IMR-90 (cell line): ENCODE results near the gene IVL. TPM values are rescaled to one million over a fixed set of nuclear protein-coding genes. Genes with fewer than 3 reads are reported as not detected.

Experiments used
- ATAC-seq: fragments of 200-7000 bp; cut with Tn5 transposase; 2 replicates; pipeline ENCODE4 v1.9.1; 2020; ENCODE audit warnings: low read depth, mild to moderate bottlenecking, moderate library complexity
- BruUV-seq: library from RNA; stranded (reverse); fragments of 400-500 nt; replicated peaks from 2 replicates; lab custom pipeline; 2021; lab: Mats Ljungman, UMichigan
- CTCF ChIA-PET: fragments of 300-600 bp; formaldehyde crosslinking; extraction: SDS; loops from one replicate; lab custom pipeline; 2021; ENCODE audit warnings: antibody characterized with exemption; lab: Yijun Ruan, JAX
- POLR2A ChIA-PET: fragments of 300-600 bp; sonication (Branson Sonifier 250); formaldehyde crosslinking; loops from one replicate; lab custom pipeline; 2022; ENCODE audit warnings: antibody characterized with exemption; ENCODE audit not compliant: unreplicated experiment; lab: Charles Lee
- DNase-seq: peaks from one replicate; pipeline ENCODE4 v3.0.0; 2013
- H2AFZ ChIP-seq: replicated peaks from 2 replicates; pipeline ENCODE3; 2013; ENCODE audit warnings: low read length, mild to moderate bottlenecking; ENCODE audit not compliant: poor library complexity
- H2AK5ac ChIP-seq: 2 replicates; pipeline ENCODE4 v1.6.1; 2013; ENCODE audit warnings: low read depth, low read length, inconsistent platforms
- H2AK9ac ChIP-seq: replicated peaks from 2 replicates; pipeline ENCODE3; 2013; ENCODE audit warnings: mild to moderate bottlenecking, low read depth, low read length, moderate library complexity; ENCODE audit not compliant: poor library complexity
- H2BK120ac ChIP-seq: 2 replicates; pipeline ENCODE4 v1.6.1; 2013; ENCODE audit warnings: low read depth, low read length, inconsistent platforms
- H2BK15ac ChIP-seq: 3 replicates; pipeline ENCODE4 v1.6.1; 2013; ENCODE audit warnings: low read depth, low read length, inconsistent platforms
- H2BK20ac ChIP-seq: 2 replicates; pipeline ENCODE4 v1.6.1; 2013; ENCODE audit warnings: low read depth, mild to moderate bottlenecking, inconsistent platforms, low read length, moderate library complexity
- H2BK5ac ChIP-seq: 2 replicates; pipeline ENCODE4 v1.6.1; 2013; ENCODE audit warnings: mild to moderate bottlenecking, low read depth, low read length, inconsistent platforms; ENCODE audit not compliant: poor library complexity, severe bottlenecking
- H3K14ac ChIP-seq: replicated peaks from 2 replicates; pipeline ENCODE4 v1.6.1; 2013; ENCODE audit warnings: low read depth, low read length, inconsistent platforms
- H3K18ac ChIP-seq: 2 replicates; pipeline ENCODE4 v1.6.1; 2013; ENCODE audit warnings: low read depth, low read length, control low read depth
- H3K23ac ChIP-seq: 2 replicates; pipeline ENCODE4 v1.6.1; 2013; ENCODE audit warnings: low read depth, low read length, inconsistent platforms
- H3K27ac ChIP-seq: 2 replicates; pipeline ENCODE4 v1.5.1; 2013; ENCODE audit warnings: mild to moderate bottlenecking, control low read depth, low read length; ENCODE audit not compliant: insufficient read depth
- H3K27me3 ChIP-seq: 2 replicates; pipeline ENCODE4 v1.6.1; 2013; ENCODE audit warnings: low read length; ENCODE audit not compliant: control insufficient read depth, insufficient read depth
- H3K36me3 ChIP-seq: 2 replicates; pipeline ENCODE4 v1.6.1; 2013; ENCODE audit warnings: low read length, mixed read lengths; ENCODE audit not compliant: control insufficient read depth, insufficient read depth
- H3K4ac ChIP-seq: 2 replicates; pipeline ENCODE4 v1.6.1; 2013; ENCODE audit warnings: low read depth, low read length, inconsistent platforms
- H3K4me1 ChIP-seq: 2 replicates; pipeline ENCODE4 v1.6.1; 2013; ENCODE audit warnings: low read length, mixed read lengths; ENCODE audit not compliant: control insufficient read depth, insufficient read depth
- H3K4me2 ChIP-seq: 2 replicates; pipeline ENCODE4 v1.6.1; 2013; ENCODE audit warnings: low read depth, mild to moderate bottlenecking, control low read depth, low read length, moderate library complexity
- H3K4me3 ChIP-seq: 2 replicates; pipeline ENCODE4 v1.5.1; 2013; ENCODE audit warnings: low read depth, mild to moderate bottlenecking, control low read depth, low read length, moderate library complexity; ENCODE audit not compliant: insufficient read depth
- H3K56ac ChIP-seq: 2 replicates; pipeline ENCODE4 v1.6.1; 2013; ENCODE audit warnings: low read length, inconsistent platforms; ENCODE audit not compliant: insufficient read depth; ENCODE audit errors: extremely low read depth
- H3K79me1 ChIP-seq, 2 experiments: 2 replicates each; pipeline ENCODE4 v1.6.1; 2013; ENCODE audit warnings: low read length in 2 of 2, inconsistent platforms in 1 of 2, low read depth in 1 of 2
- H3K9ac ChIP-seq: 2 replicates; pipeline ENCODE4 v1.6.1; 2013; ENCODE audit warnings: low read depth, low read length, control low read depth
- H3K9me1 ChIP-seq: 2 replicates; pipeline ENCODE4 v1.6.1; 2013; ENCODE audit warnings: low read length, inconsistent platforms; ENCODE audit not compliant: insufficient read depth
- H3K9me3 ChIP-seq: 2 replicates; pipeline ENCODE4 v1.6.1; 2013; ENCODE audit warnings: low read length; ENCODE audit not compliant: control insufficient read depth, insufficient read depth
- H4K20me1 ChIP-seq: 2 replicates; pipeline ENCODE4 v1.6.1; 2013; ENCODE audit warnings: low read length, inconsistent platforms; ENCODE audit not compliant: insufficient read depth
- H4K5ac ChIP-seq: 2 replicates; pipeline ENCODE4 v1.6.1; 2013; ENCODE audit warnings: mild to moderate bottlenecking, low read depth, low read length, control low read depth
- H4K8ac ChIP-seq, 2 experiments: 2 replicates each; pipeline ENCODE4 v1.6.1; 2013; ENCODE audit warnings: low read depth in 2 of 2, low read length in 2 of 2, control low read depth in 1 of 2, inconsistent platforms in 1 of 2
- H4K91ac ChIP-seq: 2 replicates; pipeline ENCODE4 v1.6.1; 2013; ENCODE audit warnings: low read depth, low read length, inconsistent platforms; ENCODE audit not compliant: insufficient read depth
- BHLHE40 ChIP-seq: fragments of 150-350 bp; IDR thresholded peaks from 2 replicates; pipeline ENCODE4 v1.6.1; 2016; ENCODE audit warnings: mild to moderate bottlenecking, low read depth, low read length
- CHD1 ChIP-seq: IDR thresholded peaks from 2 replicates; pipeline ENCODE4 v1.6.1; 2012; ENCODE audit warnings: low read depth, low read length, improper control_type of control experiment
- CTCF ChIP-seq: conservative IDR thresholded peaks from 2 replicates; pipeline ENCODE4 v1.5.1; 2012; ENCODE audit warnings: mild to moderate bottlenecking, low read depth, low read length, improper control_type of control experiment
- ELK1 ChIP-seq: fragments of 150-350 bp; IDR thresholded peaks from 2 replicates; pipeline ENCODE4 v1.6.1; 2016; ENCODE audit warnings: low read depth, mild to moderate bottlenecking, low read length, moderate library complexity, borderline replicate concordance
- FOS ChIP-seq: fragments of 150-350 bp; IDR thresholded peaks from 2 replicates; pipeline ENCODE4 v1.6.1; 2016; ENCODE audit warnings: low read depth, low read length
- MAFK ChIP-seq: IDR thresholded peaks from 2 replicates; pipeline ENCODE4 v1.6.1; 2012; ENCODE audit warnings: low read depth, low read length, improper control_type of control experiment
- MAZ ChIP-seq: IDR thresholded peaks from 2 replicates; pipeline ENCODE4 v1.6.1; 2012; ENCODE audit warnings: low read depth, mild to moderate bottlenecking, low read length, improper control_type of control experiment, moderate library complexity, borderline replicate concordance
- MXI1 ChIP-seq: IDR thresholded peaks from 2 replicates; pipeline ENCODE4 v1.6.1; 2012; ENCODE audit warnings: low read depth, mild to moderate bottlenecking, low read length, moderate library complexity, borderline replicate concordance
- NFE2L2 ChIP-seq: fragments of 150-350 bp; IDR thresholded peaks from 2 replicates; pipeline ENCODE4 v1.6.1; 2016; ENCODE audit warnings: low read depth, mild to moderate bottlenecking, low read length
- POLR2A ChIP-seq: IDR thresholded peaks from 2 replicates; pipeline ENCODE4 v1.6.1; 2012; ENCODE audit warnings: mild to moderate bottlenecking, low read depth, low read length
- RCOR1 ChIP-seq: IDR thresholded peaks from 2 replicates; pipeline ENCODE4 v1.6.1; 2012; ENCODE audit warnings: mild to moderate bottlenecking, low read length, improper control_type of control experiment; ENCODE audit not compliant: insufficient replicate concordance
- RFX5 ChIP-seq: IDR thresholded peaks from 2 replicates; pipeline ENCODE4 v1.8.0; 2012; ENCODE audit warnings: low read depth, mild to moderate bottlenecking, low read length, moderate library complexity
- SMC3 ChIP-seq: fragments of 150-350 bp; IDR thresholded peaks from 2 replicates; pipeline ENCODE4 v1.6.1; 2016; ENCODE audit warnings: low read depth, mild to moderate bottlenecking, antibody characterized with exemption, low read length, moderate library complexity
- WGBS, 2 experiments: methylation state at CpG; one replicate each; pipeline versions ENCODE4 v1.1.5 to v1.1.7; 2013; ENCODE audit warnings: missing lambda C conversion rate in 2 of 2; ENCODE audit not compliant: insufficient read length in 1 of 2; ENCODE audit errors: extremely low coverage in 2 of 2; 5-methylcytosine and 5-hydroxymethylcytosine counted together
- dilution Hi-C: fragments of 300-500 bp; cut with HindIII; formaldehyde crosslinking; loops from one replicate; pipeline ENCODE4 v1.14.3; 2018; ENCODE audit warnings: low sequenced_read_pairs; ENCODE audit not compliant: unreplicated experiment
- in situ Hi-C: fragments of 300-500 bp; cut with MboI; formaldehyde crosslinking; loops from 3 replicates; pipeline ENCODE4 v1.14.3; 2019; ENCODE audit warnings: low sequenced_read_pairs, inconsistent platforms, mixed read lengths
- intact Hi-C: fragments of 100-400 bp; cut with micrococcal nuclease; formaldehyde crosslinking; loops from 2 replicates; pipeline ENCODE4 v1.10.0; 2022
- polyA plus RNA-seq, 3 experiments: library from polyadenylated mRNA; depleted of rRNA; stranded (reverse); fragments of >200 nt; gene quantifications; 2 replicates each; pipeline ENCODE4 v1.2.3, GENCODE V29; 2012; ENCODE audit warnings: low replicate concordance in 1 of 3
- total RNA-seq: library from RNA; depleted of rRNA; stranded (reverse); fragments of >200 nt; gene quantifications from 2 replicates; pipeline ENCODE4 v1.2.3, GENCODE V29; 2012
- TF ChIP-seq, protein P1 (sequence below): fragments of 150-350 bp; IDR thresholded peaks from 2 replicates; pipeline ENCODE4 v1.6.1; 2017; ENCODE audit warnings: mild to moderate bottlenecking, antibody characterized with exemption, low read length, low read depth

Gene IVL
- total and polyA plus RNA-seq, 2 of the 4 experiments (the other 2 are of a cell fraction): not detected

- intact Hi-C loops: no loop called here
- H3K9me3 ChIP-seq: no peaks in the 10 kb centered on the region; the same call in 1 of the 2 replicates
- DNase-seq (no peak), ATAC-seq (no peak)
- no peaks in the 10 kb centered on the region for H3K36me3 ChIP-seq
- H2BK15ac ChIP-seq: no peak overlapping the region
- in situ Hi-C loops: no loop called here
- no peak overlapping the region for H2AFZ ChIP-seq
- H3K79me1 ChIP-seq: no peaks in the 10 kb centered on the region
- H3K4me2 ChIP-seq: no peak overlapping the region
- H3K4me3 ChIP-seq: no peak overlapping the region
- H3K18ac ChIP-seq: no peak overlapping the region
- no peak overlapping the region for H3K23ac ChIP-seq
- no peak overlapping the region for H3K9ac ChIP-seq
- no peak overlapping the region for H2AK9ac ChIP-seq
- no peaks in the 10 kb centered on the region for H4K20me1 ChIP-seq
- H3K14ac ChIP-seq: no peak overlapping the region
- no peak overlapping the region for H2BK20ac ChIP-seq
- H3K56ac ChIP-seq: no peak overlapping the region
- no peak overlapping the region for H3K4ac ChIP-seq
- H2AK5ac ChIP-seq: no peak overlapping the region
- no peak overlapping the region for H2BK120ac ChIP-seq
- H2BK5ac ChIP-seq: no peak overlapping the region
- H3K4me1 ChIP-seq: no peaks in the 10 kb centered on the region
- H4K8ac ChIP-seq: no peak overlapping the region
- no peaks in the 10 kb centered on the region for H3K9me1 ChIP-seq
- no peak overlapping the region for H4K91ac ChIP-seq
- H3K27ac ChIP-seq: no peak overlapping the region
- dilution Hi-C loops: no loop called here
- H4K5ac ChIP-seq: no peak overlapping the region
- no CpG with 5 or more reads among the region's 1 CpG for WGBS, 2 experiments
- H3K27me3 ChIP-seq: no peaks in the 10 kb centered on the region
- no TSS peak for BruUV-seq
- POLR2A ChIA-PET: no interaction called here
- TF ChIP-seq, protein P1, sequence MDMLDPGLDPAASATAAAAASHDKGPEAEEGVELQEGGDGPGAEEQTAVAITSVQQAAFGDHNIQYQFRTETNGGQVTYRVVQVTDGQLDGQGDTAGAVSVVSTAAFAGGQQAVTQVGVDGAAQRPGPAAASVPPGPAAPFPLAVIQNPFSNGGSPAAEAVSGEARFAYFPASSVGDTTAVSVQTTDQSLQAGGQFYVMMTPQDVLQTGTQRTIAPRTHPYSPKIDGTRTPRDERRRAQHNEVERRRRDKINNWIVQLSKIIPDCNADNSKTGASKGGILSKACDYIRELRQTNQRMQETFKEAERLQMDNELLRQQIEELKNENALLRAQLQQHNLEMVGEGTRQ: no peak
- TF ChIP-seq RFX5: no peak
- no peak for TF ChIP-seq MAFK
- no peak for TF ChIP-seq POLR2A
- no peak for TF ChIP-seq MXI1
- TF ChIP-seq MAZ: no peak
- TF ChIP-seq BHLHE40: no peak
- TF ChIP-seq SMC3: no peak
- no peak for TF ChIP-seq CTCF
- TF ChIP-seq FOS: no peak
- TF ChIP-seq NFE2L2: no peak
- no peak for TF ChIP-seq RCOR1
- TF ChIP-seq CHD1: no peak
- no peak for TF ChIP-seq ELK1
- CTCF ChIA-PET: no interaction called here
These were observed 32.3 kb downstream of the IVL start for GRCh38 chr1:152940614-152941013.
